Lower lobe of right lung (tissue), 2 donors: ENCODE measurements around the gene EFHC1. TPM values are rescaled to one million over a fixed set of nuclear protein-coding genes. Genes with fewer than 3 reads are reported as not detected.
A peak's percentile ranks its signal among the peaks of the same experiment; 100 is the strongest.

Source experiments
- ATAC-seq, 2 donors: fragments of 200-7000 bp; cut with Tn5 transposase; one replicate each; pipeline ENCODE4 v1.9.1; 2020 to 2022; ENCODE audit warnings: mild to moderate bottlenecking in 2 of 2, moderate library complexity in 2 of 2
- DNase-seq: peaks from one replicate; pipeline ENCODE4 v3.0.0-alpha.2; 2020
- H3K27ac ChIP-seq: fragments of 200-600 bp; one replicate; pipeline ENCODE4 v1.8.0; 2022
- H3K27me3 ChIP-seq: fragments of 200-600 bp; one replicate; pipeline ENCODE4 v1.8.0; 2022; ENCODE audit warnings: low read depth
- H3K36me3 ChIP-seq: fragments of 200-600 bp; one replicate; pipeline ENCODE4 v1.8.0; 2022; ENCODE audit warnings: mild to moderate bottlenecking
- H3K4me1 ChIP-seq: fragments of 200-600 bp; one replicate; pipeline ENCODE4 v1.8.0; 2022
- H3K4me3 ChIP-seq: fragments of 200-600 bp; one replicate; pipeline ENCODE4 v1.8.0; 2022; ENCODE audit warnings: mild to moderate bottlenecking
- H3K9me3 ChIP-seq: fragments of 200-600 bp; one replicate; pipeline ENCODE4 v1.8.0; 2022
- CTCF ChIP-seq: fragments of 200-600 bp; IDR thresholded peaks from one replicate; pipeline ENCODE4 v1.8.0; 2022; ENCODE audit warnings: antibody characterized with exemption, mild to moderate bottlenecking
- intact Hi-C: fragments of 100-400 bp; cut with DNase I; formaldehyde crosslinking; loops from one replicate; pipeline ENCODE4 v1.11.0; 2022
- total RNA-seq: library from RNA; stranded (reverse); fragmentation: NEBNext Ultra II Directional; extraction: Animal tissue kit (Norgen Biotek cat#: 25700); gene quantifications from one replicate; pipeline ENCODE4 v1.2.1, GENCODE V29; 2021
- donor health status: DM: no; HTN: yes; CAD: no; lungs with severe emphysema.

EFHC1 gene
- total RNA-seq, 1 donor from 2014 or later: 42.2 TPM

DNA sequence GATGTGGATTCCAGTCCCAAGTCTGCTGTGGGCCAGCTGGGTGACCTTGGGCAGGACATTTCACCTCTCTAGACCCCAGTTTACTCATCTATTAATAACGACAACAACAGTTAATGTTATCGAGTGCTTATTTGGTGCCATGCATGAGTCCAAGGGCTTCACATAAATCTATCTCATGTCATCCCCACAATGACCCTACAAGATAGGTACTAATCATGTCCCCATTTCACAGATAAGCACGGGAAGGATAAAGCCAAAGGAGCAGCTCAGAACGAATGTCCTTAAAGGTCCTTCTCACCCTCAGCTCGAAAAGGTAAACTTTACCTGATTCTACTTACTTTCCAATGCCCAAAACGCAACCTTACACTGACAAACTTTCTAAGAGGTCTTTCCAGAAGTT lies 121.0 kb downstream of the EFHC1 start:
- DNase-seq (no peak), ATAC-seq (no peak)
- Histone ChIP-seq H3K27ac (no peak overlapping the region), H3K27me3 (no peaks in the 10 kb centered on the region), H3K4me3 (no peak overlapping the region), H3K36me3 (no peaks in the 10 kb centered on the region), H3K9me3 (no peaks in the 10 kb centered on the region), H3K4me1 (peaks cover 62% of the 10 kb centered on the region)
- intact Hi-C loops: no loop called here
- no peak for TF ChIP-seq CTCF

DNA sequence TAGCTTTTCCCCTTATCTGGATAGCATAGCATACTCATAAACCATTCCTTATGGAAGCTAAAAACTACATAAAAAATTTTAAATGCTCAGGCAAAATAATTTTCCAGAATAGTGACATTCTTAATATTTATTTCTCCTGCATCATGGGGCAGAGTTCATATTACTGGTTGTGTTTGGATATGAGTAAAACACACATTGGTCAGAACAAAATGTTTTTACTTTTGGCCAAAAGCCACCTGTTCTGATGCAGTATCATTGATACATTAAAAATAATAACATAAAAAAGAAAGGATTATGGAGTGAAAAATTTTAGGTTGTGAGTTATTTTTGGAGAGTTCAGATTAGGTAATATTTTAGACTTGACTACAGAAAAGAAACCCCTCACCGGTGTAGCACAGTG lies 123.1 kb downstream of the EFHC1 start:
- ATAC-seq (no peak), DNase-seq (no peak)
- Histone ChIP-seq H3K27ac (peak overlapping the region; percentile 61), H3K4me1 (peaks cover 68% of the 10 kb centered on the region), H3K4me3 (no peak overlapping the region), H3K27me3 (no peaks in the 10 kb centered on the region), H3K36me3 (no peaks in the 10 kb centered on the region), H3K9me3 (no peaks in the 10 kb centered on the region)
- intact Hi-C loops: no loop called here
- TF ChIP-seq CTCF: no peak

GRCh38 chr6:52543729-52544601 lies 123.8 kb downstream of the EFHC1 start:
- intact Hi-C loops: no loop called here
- Histone ChIP-seq H3K36me3 (no peaks in the 10 kb centered on the region), H3K4me1 (peaks cover 64% of the 10 kb centered on the region), H3K27ac (peak overlapping the region; percentile 61), H3K27me3 (no peaks in the 10 kb centered on the region), H3K9me3 (no peaks in the 10 kb centered on the region), H3K4me3 (no peak overlapping the region)
- no peak for TF ChIP-seq CTCF
- ATAC-seq (peak in 1 of 2 donors; percentile 35), DNase-seq (no peak)

GRCh38 chr6:52544602-52545405 lies 124.7 kb downstream of the EFHC1 start:
- no peak for DNase-seq
- intact Hi-C loops: no loop called here

More at GRCh38 chr6:52544602-52545405, 124.7 kb downstream of the EFHC1 start:
- H3K4me1 ChIP-seq: peaks cover 62% of the 10 kb centered on the region
- H3K27ac ChIP-seq: peak overlapping the region; percentile 61
- H3K4me3 ChIP-seq: no peak overlapping the region
- no peaks in the 10 kb centered on the region for H3K9me3 ChIP-seq
- no peak for ATAC-seq
- TF ChIP-seq CTCF: no peak
- H3K36me3 ChIP-seq: no peaks in the 10 kb centered on the region
- H3K27me3 ChIP-seq: no peaks in the 10 kb centered on the region
